ENCODE measurements around the gene CDC14C. TPM values are rescaled to one million over a fixed set of nuclear protein-coding genes. Genes with fewer than 3 reads are reported as not detected.

Gene CDC14C
- polyA plus RNA-seq, 6 donors from 2014 or later, result not detected

GRCh38 chr7:48933549-48934085, 9.3 kb downstream of the CDC14C start:
- Mint-ChIP-seq H3K4me1 (no peaks in the 10 kb centered on the region), H3K9me3 (peaks cover 0 to 11% (median 0%) of the 10 kb centered on the region in 7 donors), H3K27me3 (no peaks in the 10 kb centered on the region), H3K36me3 (no peaks in the 10 kb centered on the region), H3K27ac (no peak overlapping the region), H3K4me3 (no peak overlapping the region)
- ATAC-seq (ENCODE audit: low read depth in 2 of 2), result no peak
- no peak for DNase-seq

GRCh38 chr7:48938539-48939295, 14.4 kb downstream of the CDC14C start:
- H3K27me3 Mint-ChIP-seq, result no peaks in the 10 kb centered on the region
- DNase-seq, result no peak
- no peaks in the 10 kb centered on the region for H3K36me3 Mint-ChIP-seq
- H3K4me1 Mint-ChIP-seq, result no peaks in the 10 kb centered on the region
- H3K4me3 Mint-ChIP-seq, result no peak overlapping the region
- H3K9me3 Mint-ChIP-seq, result peaks cover 0 to 6% (median 0%) of the 10 kb centered on the region in 7 donors
- ATAC-seq (ENCODE audit: low read depth in 2 of 2), result no peak
- no peak overlapping the region for H3K27ac Mint-ChIP-seq

DNA sequence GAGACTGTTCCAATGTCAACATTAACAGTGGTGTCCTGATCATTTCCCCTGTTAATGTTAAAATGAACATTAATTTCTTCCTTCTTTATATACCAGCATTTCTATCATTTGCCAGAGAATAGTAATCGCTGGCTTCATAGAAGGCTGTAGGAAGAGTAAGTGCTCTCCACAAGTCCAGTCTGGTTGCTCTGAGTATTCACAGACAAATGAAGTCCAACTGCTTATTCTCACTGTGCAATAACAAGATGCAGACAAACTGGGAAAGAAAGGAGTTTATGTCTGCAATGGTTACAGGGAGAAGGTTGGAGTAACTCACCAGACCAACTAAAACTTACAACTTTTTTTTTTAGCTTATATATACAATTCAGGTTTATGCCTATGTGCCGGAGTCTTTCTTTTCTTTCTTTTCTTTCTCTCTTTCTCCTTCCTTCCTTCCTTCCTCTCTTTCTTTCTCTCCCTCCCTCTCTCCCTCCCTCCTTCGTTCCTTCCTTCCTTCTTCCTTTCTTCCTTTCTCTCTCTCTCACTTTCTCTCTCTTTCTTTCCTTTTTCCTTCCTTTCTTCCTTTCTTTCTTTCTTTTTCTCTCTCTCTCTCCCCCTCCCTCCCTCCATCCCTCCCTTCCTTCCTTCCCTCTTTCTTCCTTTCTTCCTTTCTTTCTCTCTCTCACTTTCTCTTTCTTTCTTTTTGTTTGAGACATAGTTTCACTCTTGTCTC, 19.1 kb downstream of the CDC14C start:
- no peak overlapping the region for H3K4me3 Mint-ChIP-seq
- peaks cover 0 to 11% (median 5%) of the 10 kb centered on the region in 7 donors for H3K9me3 Mint-ChIP-seq
- H3K27me3 Mint-ChIP-seq, result no peaks in the 10 kb centered on the region
- DNase-seq, result no peak
- H3K36me3 Mint-ChIP-seq, result no peaks in the 10 kb centered on the region
- no peaks in the 10 kb centered on the region for H3K4me1 Mint-ChIP-seq
- ATAC-seq (ENCODE audit: low read depth in 2 of 2), result no peak
- H3K27ac Mint-ChIP-seq, result no peak overlapping the region

DNA sequence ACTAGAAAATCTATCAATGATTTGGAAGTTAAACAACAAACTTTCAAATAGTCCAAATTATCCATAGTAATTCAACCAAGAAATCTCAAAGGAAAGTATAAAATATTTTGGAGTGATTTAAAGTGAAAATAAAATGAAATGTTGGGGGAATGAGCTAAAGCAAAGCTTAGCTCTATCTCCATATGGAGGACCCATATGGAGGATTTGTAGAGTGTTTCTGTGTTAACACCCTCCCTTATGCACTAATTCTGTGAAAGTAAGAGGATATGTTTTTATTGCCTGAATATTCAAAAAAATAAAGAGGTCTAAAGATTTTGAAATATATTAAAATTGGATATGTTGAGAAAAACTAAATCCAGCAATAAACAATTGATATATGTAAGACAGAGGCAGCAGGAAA, 31.6 kb downstream of the CDC14C start:
- H3K27me3 Mint-ChIP-seq, result no peaks in the 10 kb centered on the region
- H3K4me1 Mint-ChIP-seq, result no peaks in the 10 kb centered on the region
- ATAC-seq (ENCODE audit: low read depth in 2 of 2), result no peak
- no peak overlapping the region for H3K27ac Mint-ChIP-seq
- DNase-seq, result no peak
- peaks cover 0 to 13% (median 3%) of the 10 kb centered on the region in 7 donors for H3K9me3 Mint-ChIP-seq
- no peak overlapping the region for H3K4me3 Mint-ChIP-seq
- no peaks in the 10 kb centered on the region for H3K36me3 Mint-ChIP-seq

- Mint-ChIP-seq H3K9me3 (peaks cover 0 to 9% (median 4%) of the 10 kb centered on the region in 7 donors), H3K27ac (no peak overlapping the region), H3K27me3 (no peaks in the 10 kb centered on the region), H3K36me3 (no peaks in the 10 kb centered on the region), H3K4me1 (no peaks in the 10 kb centered on the region), H3K4me3 (no peak overlapping the region)
- DNase-seq, result no peak
- ATAC-seq (ENCODE audit: low read depth in 2 of 2), result no peak
These were observed 35.3 kb downstream of the CDC14C start for GRCh38 chr7:48959676-48960075.

DNA sequence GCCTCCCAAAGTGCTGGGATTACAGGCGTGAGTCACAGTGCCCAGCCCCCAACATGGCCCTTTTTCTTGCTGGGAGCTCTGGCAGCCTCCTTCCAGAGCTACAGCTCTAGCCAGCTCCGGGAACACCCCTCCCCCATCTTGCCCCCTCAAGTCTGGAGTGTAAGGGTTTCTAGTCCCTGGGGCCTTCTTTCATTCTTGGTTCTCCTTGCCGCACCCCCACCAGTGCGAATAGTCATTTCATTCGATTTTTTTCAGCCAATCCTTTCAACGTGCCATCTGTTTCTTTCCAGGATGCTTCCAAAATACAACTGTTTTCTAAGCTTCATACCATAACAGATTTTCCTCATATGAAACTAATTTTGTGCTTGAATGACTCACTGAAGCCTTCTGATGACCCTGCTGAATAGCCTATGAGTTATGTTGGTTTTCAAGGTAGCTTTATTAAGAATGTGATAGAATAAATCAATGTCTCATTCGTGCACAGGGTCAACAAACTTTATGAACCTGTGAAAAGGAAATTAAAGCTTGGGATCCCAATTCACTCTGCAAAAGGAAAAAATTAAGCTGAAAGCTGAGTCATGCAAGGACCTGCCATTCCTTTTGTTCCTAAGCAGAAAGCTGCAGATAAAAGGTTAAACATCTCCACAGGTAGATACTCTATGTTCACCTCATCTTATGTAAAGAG, 38.6 kb downstream of the CDC14C start:
- Mint-ChIP-seq H3K4me3 (no peak overlapping the region), H3K4me1 (no peaks in the 10 kb centered on the region), H3K27me3 (no peaks in the 10 kb centered on the region), H3K36me3 (no peaks in the 10 kb centered on the region), H3K9me3 (peaks cover 0 to 7% (median 4%) of the 10 kb centered on the region in 7 donors), H3K27ac (no peak overlapping the region)
- DNase-seq (no peak), ATAC-seq (ENCODE audit: low read depth in 2 of 2) (no peak)

DNA sequence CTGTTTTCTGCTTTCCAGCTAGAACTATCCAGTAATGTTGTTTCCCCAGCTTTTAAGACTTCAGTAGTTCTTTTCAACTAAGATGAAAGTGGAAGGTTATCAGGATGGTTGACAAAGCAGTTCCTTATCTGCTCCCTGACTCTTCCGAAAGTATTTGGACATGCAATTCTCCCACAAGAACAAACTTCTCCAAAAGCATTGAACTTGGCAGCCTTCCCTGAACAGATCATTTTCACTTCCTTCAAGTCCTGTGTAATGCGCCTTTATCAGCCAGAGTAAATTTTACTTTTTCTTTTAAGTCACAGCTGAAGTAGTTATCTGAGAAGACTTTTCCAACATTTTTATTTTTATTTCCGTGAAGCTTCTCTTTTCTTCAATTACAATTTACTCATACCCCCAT, 39.7 kb downstream of the CDC14C start:
- Mint-ChIP-seq H3K27me3 (no peaks in the 10 kb centered on the region), H3K9me3 (peaks cover 0 to 9% (median 4%) of the 10 kb centered on the region in 7 donors), H3K36me3 (no peaks in the 10 kb centered on the region), H3K4me3 (no peak overlapping the region), H3K4me1 (no peaks in the 10 kb centered on the region), H3K27ac (no peak overlapping the region)
- ATAC-seq (ENCODE audit: low read depth in 2 of 2) (no peak), DNase-seq (no peak)

DNA sequence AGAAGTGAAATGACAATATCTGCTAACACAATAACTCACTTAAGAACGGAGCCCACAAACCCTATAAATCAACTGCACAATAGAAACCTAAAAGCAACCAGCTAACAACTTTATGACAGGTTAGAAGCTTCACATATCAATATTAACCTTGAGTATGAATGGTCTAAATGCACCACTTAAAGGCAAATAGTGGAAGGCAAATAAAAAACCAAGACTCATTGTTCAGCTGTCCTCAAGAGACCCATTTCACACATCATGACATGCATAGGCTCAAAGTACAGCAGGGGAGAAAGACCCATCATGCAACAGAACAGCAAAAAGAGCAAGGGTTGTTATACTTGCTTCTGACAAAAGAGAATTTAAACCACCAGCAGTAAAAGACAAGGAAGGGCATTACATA, 46.8 kb downstream of the CDC14C start:
- Mint-ChIP-seq H3K9me3 (peaks cover 0 to 10% (median 5%) of the 10 kb centered on the region in 7 donors), H3K4me1 (no peaks in the 10 kb centered on the region), H3K4me3 (no peak overlapping the region), H3K36me3 (no peaks in the 10 kb centered on the region), H3K27me3 (no peaks in the 10 kb centered on the region), H3K27ac (no peak overlapping the region)
- DNase-seq (no peak), ATAC-seq (ENCODE audit: low read depth in 2 of 2) (no peak)

DNA sequence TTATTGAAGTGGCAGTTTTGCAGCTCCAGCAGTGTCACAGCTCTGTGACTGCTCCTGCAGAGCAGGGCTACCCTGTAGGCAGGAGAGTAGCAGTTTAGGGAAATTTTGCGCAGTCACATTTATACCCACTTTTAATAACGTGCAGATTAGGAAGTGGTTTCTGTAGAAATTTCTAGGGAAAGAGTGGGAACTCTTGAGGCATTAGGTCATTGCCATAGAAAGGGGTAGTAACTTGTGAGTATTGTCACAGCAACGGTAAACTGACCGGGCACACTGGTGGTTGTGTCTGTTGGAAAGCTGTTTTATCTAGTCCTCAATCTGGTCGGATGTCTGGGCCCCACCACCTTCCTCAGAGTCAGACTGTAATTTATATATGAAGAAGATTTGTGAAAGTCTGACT, 51.9 kb downstream of the CDC14C start:
- no peaks in the 10 kb centered on the region for H3K36me3 Mint-ChIP-seq
- no peak overlapping the region for H3K4me3 Mint-ChIP-seq
- H3K4me1 Mint-ChIP-seq, result no peaks in the 10 kb centered on the region
- no peaks in the 10 kb centered on the region for H3K27me3 Mint-ChIP-seq
- DNase-seq (no peak), ATAC-seq (ENCODE audit: low read depth in 2 of 2) (no peak)
- H3K27ac Mint-ChIP-seq, result no peak overlapping the region
- peaks cover 0 to 18% (median 3%) of the 10 kb centered on the region in 7 donors for H3K9me3 Mint-ChIP-seq

- no peaks in the 10 kb centered on the region for H3K36me3 Mint-ChIP-seq
- H3K4me1 Mint-ChIP-seq, result no peaks in the 10 kb centered on the region
- H3K9me3 Mint-ChIP-seq, result peaks cover 0 to 18% (median 3%) of the 10 kb centered on the region in 7 donors
- no peak overlapping the region for H3K4me3 Mint-ChIP-seq
- no peak for DNase-seq
- no peaks in the 10 kb centered on the region for H3K27me3 Mint-ChIP-seq
- ATAC-seq (ENCODE audit: low read depth in 2 of 2), result no peak
- no peak overlapping the region for H3K27ac Mint-ChIP-seq
These were observed 52.5 kb downstream of the CDC14C start for GRCh38 chr7:48976850-48977249.

Measured in naive B cell (primary cell).